ENCODE measurements around the gene MYO9B. TPM values are rescaled to one million over a fixed set of nuclear protein-coding genes. Genes with fewer than 3 reads are reported as not detected.
A peak's percentile ranks its signal among the peaks of the same experiment; 100 is the strongest.

MYO9B gene
- total and polyA plus RNA-seq, 2 of the 13 experiments (the other 11 are each of a cell fraction or from before 2014, with no cell fraction given) = 18.0 to 18.3 TPM

- TF ChIP-seq ZBTB10 (CRISPR knock-in tag; IDR thresholded peaks at IDR 0.05; ENCODE audit: borderline replicate concordance) (peak; percentile 51; the same call in 1 of the 2 replicates), ZHX2 (IDR thresholded peaks at IDR 0.05; ENCODE audit: low read depth) (no peak), ZHX2 (CRISPR knock-in tag; IDR thresholded peaks at IDR 0.05; ENCODE audit: borderline replicate concordance) (no peak), ZNF580 (CRISPR knock-in tag; IDR thresholded peaks at IDR 0.05; ENCODE audit: borderline replicate concordance, low read depth) (no peak), ZKSCAN5 (CRISPR knock-in tag; IDR thresholded peaks at IDR 0.05) (no peak), TIGD3 (CRISPR knock-in tag; IDR thresholded peaks at IDR 0.05; ENCODE audit: borderline replicate concordance) (no peak), ZBTB44 (CRISPR knock-in tag; IDR thresholded peaks at IDR 0.05) (no peak), DNMT1 (CRISPR knock-in tag; IDR thresholded peaks at IDR 0.05) (0 out of 2 replicates have a peak, but pooled peaks have one; percentile 74), ZNF687 (CRISPR knock-in tag; IDR thresholded peaks at IDR 0.05) (peak; percentile 89), FOXA3 (CRISPR knock-in tag; IDR thresholded peaks at IDR 0.05) (peak; percentile 30)
Observed at GRCh38 chr19:17226002-17226933, 150.7 kb downstream of the MYO9B start, which contains the start of gene OCEL1 (continued).
